EH (cell line): Measurements from ENCODE around the gene RCOR3.
"Not testable (repeated sequence)": the region's sequence is repeated elsewhere in the genome, so short reads cannot be mapped to it uniquely, and the experiment has no call there.

Experiments
- DNase-seq: peaks from one replicate; pipeline ENCODE4 v3.0.0-alpha.2; 2015; ENCODE audit warnings: low read depth

RCOR3 gene

DNA sequence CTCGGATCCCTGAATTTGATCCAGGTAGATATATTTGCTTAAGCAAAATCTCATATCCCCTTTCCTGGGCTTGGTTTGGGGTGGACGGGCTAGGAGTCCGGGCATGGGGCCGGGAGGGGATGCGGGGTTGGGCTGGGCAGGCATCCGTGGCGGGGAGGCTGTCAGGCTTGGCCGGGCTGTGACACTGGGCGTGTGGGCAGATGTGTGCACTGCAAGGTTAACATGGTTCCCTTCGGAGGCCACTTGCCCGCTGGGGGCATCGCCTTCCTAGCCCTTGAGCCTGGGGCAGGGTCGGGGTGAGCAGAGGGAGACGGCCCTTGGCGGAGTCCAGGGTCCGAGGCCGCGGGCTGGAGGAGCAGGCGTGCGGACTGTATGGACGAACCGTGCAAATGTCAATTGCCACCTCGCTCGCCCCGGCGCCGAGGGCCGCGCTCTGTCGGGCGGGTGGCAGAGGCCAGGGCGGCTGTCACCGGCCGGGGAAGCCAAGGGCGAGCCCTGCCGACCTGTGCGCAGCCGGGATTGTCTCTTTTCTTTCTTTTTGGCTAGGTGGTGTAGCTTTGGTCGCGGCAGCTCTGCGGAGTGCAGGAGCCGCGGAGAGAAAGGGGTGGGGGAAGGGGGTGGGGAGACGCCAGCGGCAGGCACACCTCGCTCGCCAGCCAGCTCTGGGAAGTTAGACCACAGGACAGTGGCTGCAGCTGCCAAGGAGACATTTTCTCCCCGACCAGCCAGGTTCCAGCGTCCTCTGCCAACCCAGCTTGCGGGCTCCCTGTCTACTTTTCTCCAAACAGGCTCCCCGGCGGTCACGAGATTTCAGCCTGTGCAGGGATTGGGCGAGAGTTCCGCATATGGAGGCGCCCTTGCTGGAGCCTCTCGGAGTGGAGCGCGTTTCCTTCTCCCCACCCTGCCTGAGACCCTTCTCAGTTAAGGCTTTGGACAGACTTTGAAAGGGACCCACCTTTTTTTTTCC is 1.3 kb downstream of the RCOR3 start:
- DNase-seq = peak; percentile 76

DNA sequence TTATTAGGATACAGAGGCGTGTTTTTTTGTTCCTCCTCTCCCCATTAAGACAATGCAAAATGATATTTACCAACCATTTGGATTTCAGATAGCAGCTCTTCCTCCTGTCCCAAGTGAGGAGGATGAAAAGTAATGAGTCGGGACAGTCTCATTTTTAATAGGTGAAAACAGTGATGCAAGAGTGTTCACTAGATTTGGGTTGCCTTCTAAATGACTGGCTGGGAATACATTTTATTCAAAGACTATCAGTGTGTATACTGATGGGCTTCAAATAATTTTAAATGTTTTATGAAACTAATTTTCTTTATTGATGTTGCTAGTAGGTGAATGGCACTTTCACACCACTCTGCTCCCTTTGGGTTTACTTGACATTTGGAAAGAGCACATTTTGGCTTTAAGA is 2.1 kb downstream of the RCOR3 start:
- DNase-seq = no peak

DNA sequence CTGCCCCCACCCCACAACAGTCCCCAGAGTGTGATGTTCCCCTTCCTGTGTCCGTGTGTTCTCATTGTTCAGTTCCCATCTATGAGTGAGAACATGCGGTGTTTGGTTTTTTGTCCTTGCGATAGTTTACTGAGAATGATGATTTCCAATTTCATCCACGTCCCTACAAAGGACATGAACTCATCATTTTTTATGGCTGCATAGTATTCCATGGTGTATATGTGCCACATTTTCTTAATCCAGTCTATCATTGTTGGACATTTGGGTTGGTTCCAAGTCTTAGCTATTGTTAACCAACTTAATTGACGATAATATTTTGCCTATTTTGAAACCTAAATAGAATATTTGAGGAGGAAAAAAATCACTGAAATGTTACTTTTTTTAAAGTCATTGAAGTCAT is 3.9 kb downstream of the RCOR3 start:
- not testable (repeated sequence) for DNase-seq

DNA sequence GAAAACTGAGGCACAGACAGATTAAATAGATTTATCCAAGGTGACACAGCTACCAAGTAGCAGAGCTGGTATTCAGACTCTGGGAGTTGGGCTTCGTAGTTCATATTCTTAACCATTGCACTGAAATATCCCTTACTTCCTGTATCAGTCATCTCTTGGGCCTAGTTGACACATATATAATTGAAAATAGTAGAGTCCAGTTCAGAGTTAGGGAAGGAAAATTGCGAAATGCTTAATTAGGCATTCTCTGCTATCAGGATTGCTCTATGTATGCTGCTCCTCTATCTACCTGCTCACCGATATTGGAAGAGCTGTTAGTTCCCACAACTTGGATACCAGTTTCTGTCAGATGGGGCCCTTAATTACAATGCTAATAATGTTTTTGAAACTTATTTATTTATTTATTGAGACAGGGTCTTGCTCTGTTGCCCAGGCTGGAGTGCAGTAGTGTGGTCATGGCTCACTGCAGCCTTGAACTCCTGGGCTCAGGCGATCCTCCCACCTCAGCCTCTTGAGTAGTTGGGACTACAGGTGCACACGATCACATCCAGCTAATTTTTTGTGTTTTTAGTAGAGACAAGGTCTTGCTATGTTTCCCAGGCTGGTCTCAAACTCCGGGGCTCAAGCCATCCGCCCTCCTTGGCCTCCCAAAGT is 8.2 kb downstream of the RCOR3 start:
- DNase-seq = no peak

DNA sequence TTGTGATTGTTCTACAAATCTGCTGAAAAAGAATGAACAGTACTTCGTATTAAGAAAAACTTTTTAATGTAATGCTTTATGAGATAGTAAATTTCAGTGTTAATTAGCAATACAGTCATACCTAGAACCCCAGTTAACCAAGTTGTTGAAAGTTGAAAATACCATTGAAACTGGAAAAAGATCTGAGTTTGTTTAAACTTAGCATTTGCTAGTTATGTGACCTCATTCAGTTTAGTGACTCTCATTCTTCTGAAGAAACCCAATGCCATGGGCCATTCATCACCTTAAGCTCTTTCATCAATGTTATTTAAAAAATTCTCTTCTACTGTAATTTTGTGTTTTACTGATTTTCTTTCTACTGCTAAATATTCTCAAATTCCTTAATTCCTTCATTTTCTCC is 20.2 kb downstream of the RCOR3 start:
- no peak for DNase-seq

DNA sequence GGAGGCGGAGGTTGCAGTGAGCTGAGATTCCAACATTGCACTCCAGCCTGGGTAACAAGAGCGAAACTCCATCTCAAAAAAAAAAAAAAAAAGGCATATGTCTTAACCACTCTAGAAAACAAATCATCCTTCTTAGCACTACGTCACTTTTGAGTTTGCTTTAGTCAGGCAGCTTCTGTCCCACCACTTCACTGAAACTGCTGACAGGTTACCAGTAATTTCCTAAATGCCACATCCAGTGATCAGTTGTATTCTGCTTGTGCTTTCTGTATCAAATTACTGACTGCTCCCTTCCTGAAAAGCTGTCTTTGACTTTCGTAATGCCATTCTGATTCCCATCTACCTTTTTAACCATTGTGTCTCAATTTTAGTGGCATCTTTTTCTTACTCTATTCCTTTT is 21.7 kb downstream of the RCOR3 start:
- no peak for DNase-seq

DNA sequence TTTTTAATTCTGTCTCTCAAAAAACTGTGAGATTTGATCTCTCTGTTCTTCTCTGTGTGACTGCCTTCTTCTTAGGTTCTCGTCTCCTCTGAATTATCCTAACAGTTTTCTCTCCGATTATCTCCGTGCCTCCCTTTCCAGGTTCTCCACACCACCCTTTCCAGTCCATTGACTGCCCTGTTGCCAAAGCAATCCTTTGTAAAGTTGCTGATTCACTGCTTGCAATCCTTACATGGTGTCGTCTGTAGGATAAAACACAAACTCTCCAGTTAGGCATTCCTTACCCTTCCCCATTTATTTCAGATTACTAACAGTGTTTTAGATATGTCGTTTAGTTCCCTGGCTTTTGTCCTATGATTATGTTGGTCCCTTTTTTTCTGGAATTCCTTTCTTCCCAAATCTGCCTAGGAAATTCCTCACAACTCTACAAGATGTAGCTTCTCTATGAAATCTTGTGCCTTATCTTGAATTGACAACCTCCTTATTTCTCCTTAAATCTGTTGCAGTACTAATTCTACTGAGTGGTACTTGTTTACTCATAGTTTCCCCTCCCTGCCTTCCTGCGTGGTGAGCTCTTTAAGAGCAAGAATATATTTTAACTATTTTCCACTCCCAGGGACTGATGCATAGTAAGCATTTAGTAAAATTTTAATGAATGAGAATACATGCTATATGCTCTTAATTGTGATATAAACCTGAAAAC is 22.3 kb downstream of the RCOR3 start:
- peak; percentile 18 for DNase-seq

DNA sequence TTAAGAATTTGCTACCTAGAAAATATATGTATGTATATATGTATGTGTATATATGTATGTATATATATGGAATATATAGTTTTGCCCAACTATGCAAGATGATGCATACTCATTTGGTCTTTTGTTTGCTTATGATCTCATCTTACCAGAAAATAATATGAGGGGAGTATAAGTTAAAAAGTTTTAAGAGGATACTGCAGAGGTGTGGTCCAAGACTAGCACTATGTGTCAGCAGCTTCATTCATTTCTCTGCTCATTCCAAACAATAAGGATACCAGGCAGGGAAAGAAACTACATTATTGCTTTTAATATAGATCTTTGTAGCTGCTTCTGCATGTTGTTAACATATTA is 22.8 kb downstream of the RCOR3 start:
- DNase-seq = no peak

DNA sequence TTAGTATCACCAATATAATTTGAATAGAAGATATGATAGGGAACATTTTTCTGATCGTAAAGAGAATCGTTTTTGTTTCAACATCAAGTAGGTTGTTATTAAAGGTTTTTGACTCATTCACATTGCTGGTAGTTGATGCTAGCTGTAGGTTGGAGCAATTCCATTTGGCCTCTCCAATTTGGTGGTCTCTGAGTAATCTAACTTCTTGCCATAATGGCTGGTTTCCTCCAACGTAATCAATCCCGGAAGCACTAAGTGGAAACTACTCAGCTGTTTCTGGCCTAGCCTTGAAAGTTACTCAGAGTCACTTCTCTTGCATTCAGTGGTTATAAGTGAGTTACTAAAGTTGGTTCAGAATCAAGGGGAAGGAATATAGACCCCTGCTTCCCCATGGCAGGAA is 26.0 kb downstream of the RCOR3 start:
- no peak for DNase-seq

DNA sequence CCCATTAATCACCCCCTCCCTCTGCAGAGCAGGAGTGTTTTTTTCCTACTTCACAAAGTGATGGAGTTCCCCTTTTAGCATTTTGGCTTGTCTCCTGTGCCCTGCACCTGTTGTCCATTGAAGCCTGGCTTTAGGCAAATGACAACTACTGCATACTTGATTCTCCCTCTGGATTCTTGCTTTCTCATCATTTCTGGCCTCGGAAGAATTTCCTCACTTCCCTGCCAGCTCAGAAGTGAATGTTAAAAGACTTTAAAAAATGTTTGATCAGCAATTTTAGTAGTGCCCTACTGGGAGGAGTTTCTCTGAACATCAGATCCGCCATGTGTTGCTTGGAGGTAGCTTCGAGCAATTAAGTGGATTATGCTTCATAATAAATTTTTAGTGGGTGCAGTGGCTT is 28.1 kb downstream of the RCOR3 start:
- no peak for DNase-seq

DNA sequence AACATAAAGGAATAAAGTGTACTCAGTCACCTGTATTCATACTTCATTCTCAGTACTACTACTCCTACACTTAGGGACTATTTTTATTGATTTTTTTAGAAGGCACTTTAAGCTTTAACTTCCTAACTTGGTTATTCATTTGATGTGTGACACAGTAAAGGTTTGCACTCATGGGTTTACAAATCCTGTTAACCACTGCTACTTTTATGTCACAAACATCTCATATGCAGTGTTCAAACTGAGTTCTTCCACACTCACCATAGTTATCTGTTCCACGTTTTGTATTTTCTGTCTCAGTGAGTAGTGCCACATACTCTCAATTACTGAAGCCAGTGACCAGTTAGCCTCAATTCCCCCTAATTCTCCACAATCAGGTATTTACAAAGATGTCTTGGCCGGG is 33.2 kb downstream of the RCOR3 start:
- no peak for DNase-seq

DNA sequence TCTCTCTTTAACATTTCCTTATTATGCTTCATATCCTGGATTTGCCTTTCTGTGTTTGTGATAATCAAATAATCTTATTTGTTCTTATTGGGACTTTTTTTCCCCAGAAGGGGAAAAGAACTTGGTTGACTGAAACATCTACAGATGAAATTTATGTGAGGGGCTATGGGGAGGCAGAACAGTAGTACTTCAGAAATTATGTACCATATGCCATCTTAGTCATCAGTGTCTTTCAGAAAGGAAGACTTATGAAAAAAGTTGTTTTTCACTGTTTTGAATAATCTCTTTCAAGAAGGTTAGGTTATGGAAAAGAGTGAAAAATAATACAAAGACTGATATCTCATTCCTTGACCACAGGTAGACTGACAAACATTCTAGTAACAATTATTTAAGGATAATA is 37.2 kb downstream of the RCOR3 start:
- no peak for DNase-seq

DNA sequence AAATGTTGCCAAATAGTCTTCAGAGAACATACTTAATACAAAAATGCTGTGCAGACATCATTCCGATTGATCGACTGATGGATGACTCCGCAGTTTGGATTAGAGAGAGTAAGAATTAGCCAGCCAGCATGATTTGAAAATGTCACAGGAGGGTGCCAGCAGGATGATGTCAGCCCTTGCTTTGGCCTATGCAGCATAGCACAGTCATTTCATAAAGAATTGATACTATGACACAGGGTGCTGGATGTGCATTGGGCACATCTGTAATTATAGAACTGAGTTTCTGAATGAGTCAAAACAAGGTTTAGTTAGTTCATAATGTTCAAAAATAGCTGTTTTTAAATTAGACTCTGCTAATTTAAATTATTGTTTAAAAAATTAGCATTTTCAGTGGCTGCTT is 45.9 kb downstream of the RCOR3 start:
- DNase-seq = peak; percentile 48

DNA sequence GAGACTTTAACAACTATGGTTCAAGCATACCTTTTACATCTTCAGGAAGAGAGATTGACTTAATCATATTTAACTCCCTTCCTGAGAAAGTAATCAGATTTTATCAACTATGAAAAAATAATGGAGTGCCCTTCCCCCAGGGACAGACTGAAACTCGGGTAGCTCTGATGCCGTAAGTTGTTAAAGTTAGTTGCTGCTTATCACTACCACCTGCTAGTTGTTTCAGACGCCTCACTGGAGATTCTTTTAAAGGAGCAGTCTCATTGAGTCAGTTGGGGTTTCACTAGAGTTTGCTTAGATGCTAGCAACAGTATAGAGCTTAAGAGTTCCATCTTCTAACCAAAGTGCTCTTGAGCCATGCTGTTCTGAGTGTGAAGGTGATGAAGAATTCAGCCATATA is 50.5 kb downstream of the RCOR3 start:
- DNase-seq = no peak

DNA sequence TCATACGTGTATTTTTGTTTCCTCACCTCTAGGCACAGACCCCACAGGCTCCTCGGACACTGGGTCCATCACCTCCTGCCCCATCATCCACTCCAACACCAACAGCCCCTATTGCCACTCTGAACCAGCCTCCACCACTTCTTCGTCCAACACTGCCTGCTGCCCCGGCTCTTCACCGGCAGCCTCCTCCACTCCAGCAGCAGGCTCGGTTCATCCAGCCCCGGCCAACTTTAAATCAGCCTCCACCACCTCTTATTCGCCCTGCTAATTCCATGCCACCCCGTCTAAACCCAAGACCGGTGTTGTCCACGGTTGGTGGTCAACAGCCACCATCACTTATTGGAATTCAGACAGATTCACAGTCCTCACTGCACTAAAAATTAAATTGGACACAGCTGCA is 54.2 kb downstream of the RCOR3 start:
- no peak for DNase-seq

DNA sequence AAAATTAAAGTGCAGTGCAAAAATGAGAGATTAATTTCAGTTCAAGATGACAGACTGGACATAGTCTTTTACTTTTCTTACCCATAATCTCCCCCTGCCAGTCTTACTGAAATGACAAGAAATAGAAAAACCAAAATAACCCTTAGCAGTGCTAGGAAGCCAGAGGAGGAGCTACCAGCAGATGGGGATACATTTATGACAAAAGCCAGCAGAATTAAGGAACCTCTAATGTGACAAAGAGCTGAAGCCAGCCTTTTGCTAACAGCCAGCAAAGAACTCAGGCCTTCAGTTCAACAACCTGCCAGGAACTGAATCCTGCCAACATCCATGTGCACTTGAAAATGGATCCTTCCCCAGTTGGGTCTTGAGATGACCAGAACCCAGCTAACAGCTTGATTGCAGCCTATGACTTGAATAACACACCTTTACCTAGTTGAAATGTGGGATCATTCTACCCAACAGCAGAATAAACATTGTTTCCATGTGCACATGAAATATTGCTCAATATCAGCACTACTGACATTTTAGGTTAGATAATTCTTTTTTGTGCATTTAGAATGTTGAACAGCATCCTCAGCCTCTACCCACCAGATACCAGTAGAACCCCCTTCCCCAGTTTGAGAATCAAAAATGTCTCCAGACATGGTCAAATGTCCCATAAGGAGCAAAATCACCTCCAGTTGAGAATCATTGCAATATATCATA is 59.6 kb downstream of the RCOR3 start:
- no peak for DNase-seq

DNA sequence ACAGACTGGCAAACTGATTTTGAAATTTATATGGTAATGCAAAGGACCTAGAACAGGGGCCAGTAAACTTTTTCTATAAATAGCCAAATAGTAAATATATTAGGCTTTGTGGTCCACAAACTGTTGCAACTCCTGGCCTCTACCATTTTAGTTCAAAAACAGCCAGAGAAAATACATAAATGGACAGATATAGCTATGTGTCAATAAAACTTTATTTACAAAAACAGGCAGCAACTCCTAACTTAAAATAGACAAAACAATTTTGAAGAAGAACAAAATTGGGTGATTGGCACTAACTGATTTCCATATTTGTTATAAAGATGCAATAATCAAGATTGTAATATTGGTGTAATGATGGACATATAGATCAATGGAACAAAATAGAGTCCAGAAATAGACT is 60.7 kb downstream of the RCOR3 start:
- no peak for DNase-seq

DNA sequence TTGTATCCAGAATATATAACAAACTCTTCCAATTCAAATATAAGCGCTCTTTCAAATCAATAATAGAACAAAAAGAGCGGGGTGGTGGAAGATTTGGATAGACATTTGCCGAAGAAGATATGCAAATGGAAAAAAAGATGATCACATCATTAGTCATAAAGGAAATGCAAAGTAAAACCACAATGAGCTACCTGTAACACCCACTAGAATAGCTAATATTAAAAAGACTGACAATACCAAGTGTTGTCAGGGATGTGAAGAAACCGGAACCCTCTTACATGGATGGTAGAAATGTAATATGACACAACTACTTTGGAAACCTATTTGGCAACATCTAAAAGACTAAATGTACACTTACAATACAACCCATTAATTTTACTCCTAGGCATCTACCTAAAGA is 61.8 kb downstream of the RCOR3 start:
- no peak for DNase-seq

DNA sequence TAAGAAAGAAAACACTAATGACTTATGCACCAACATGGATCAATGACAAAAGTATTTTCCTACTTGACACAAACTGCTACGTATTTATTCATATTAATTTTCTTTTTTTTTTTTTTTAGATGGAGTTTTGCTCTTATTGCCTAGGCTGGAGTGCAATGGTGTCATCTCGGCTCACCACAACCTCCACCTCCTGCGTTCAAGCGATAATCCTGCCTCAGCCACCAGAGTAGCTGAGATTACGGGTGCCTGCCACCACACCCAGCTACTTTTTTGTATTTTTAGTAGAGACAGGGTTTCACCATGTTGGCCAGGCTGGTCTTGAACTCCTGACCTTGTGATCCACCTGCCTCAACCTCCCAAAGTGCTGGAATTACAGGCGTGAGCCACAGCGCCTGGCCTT is 62.5 kb downstream of the RCOR3 start:
- DNase-seq = not testable (repeated sequence)

DNA sequence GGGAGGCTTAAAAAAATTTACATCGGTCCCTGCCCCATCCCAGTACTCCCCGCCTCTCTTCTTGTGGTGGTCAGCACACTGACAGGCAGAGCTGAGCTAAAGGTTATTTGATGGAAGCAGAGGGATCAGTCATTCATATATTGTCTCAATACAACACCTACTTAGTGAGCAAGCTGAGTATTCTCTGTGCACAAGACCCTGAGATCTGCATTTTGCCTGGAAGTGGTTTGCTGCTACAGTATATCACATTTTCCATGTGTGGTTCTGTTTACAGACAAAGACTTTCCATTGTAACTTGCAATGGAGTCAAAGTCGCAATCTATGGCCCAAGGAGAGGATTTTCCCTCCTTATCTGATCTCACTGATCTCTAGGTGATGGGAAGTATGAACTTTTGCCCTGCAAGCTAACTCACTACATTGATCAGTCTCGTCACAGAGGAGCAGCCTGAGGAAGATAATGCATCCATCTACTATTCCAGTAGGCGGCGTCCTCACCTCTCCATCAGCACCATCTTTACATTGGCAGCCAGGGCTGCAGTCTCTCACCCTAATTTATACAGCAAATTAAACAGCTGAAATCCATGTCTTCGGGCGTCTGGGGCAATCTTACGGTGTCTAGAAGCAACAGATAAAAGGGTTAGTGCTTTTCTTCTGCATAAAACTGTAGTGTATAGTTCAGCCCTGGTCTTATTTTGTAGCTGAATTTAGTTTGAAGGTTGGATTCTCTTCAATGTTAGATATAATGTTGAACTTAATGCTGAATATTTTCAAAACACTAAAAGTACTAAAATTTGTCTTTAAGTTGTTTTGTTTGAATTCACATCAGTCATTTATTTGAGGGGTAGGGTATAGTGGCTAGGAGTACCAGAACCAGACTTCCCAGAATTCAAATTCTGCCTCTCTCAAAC is 64.2 kb downstream of the RCOR3 start:
- peak; percentile 72 for DNase-seq
